NCI-H187 treated with DMSO at 0.1 percent for 48 hours (cell line): ENCODE measurements around the gene ZC3H12C.
A peak's percentile ranks its signal among the peaks of the same experiment; 100 is the strongest.
"Not testable (repeated sequence)": the region's sequence is repeated elsewhere in the genome, so short reads cannot be mapped to it uniquely, and the experiment has no call there.

Experiments
- DNase-seq: peaks from one replicate; lab custom pipeline; 2025; lab: John Stamatoyannopoulos, UW

ZC3H12C gene

GRCh38 chr11:110092515-110093406 is at the start of gene ZC3H12C:
Gene ZC3H12C, plus strand, starts transcription at chr11:110093392. Its CDS starts 20 bp downstream, at chr11:110093412.
- DNase-seq: peak; percentile 66

DNA sequence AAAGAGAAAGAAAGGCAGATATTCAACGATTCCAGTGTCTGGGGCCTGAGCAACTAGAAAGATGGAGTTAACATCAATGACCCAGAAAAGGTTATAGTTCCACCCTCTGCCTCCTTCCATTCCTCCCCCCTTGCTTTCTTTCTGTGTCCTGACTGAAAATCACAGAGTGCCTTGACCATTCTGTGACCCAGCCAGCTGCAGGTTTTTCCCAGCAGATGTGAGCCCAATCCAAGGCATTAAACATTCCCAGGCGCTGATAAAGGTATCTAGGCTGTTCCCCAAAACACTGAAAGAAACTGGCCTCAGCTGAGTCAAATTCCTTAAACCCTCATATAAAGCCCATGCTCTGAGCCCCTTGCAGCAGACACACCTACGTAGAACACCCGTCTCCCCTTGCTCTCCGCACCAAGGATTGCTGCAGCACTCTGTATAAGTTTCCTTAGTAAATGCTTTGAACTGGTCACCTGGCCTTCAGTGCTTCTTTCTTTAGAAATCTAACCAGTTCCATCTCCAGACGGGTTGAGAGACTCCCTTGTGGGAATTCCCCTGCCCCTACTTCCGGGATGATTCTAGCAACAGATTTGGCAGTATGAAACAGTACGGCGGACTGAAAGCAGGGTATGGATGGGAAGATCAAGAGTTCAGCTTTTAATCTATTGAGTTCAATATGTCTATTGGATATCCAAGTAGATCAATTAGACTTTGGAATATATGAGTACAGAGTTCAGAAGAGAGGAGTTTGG is 48.8 kb upstream of the ZC3H12C start:
- DNase-seq: no peak

DNA sequence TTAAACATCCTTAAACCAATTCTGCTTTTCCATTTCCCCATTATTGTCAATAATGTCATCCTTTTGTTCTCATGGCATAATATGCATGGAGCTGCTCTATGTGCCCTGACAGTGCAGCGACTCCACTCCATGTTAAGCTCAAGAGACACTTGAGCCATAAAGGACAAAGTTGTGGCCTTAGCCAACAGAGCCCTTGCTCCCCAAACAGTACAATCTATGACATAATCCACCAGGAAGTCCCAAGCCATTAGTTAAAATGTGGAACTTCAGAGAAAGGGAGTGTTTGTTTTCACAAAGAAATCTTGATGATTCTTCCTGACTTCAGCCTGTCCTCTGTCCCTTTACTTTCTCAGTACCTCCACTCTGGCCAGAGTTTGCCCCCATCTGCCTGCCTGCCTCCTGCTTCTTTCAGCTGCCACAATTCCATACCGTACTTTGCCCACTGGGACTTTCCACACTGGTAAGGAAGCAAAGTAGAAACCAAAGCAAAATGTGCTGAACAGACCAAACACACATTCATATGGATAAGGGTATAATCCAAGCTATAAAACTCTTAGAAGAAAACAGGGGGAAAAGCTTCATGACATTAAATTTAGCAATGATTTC is 46.3 kb upstream of the ZC3H12C start:
- DNase-seq: no peak

DNA sequence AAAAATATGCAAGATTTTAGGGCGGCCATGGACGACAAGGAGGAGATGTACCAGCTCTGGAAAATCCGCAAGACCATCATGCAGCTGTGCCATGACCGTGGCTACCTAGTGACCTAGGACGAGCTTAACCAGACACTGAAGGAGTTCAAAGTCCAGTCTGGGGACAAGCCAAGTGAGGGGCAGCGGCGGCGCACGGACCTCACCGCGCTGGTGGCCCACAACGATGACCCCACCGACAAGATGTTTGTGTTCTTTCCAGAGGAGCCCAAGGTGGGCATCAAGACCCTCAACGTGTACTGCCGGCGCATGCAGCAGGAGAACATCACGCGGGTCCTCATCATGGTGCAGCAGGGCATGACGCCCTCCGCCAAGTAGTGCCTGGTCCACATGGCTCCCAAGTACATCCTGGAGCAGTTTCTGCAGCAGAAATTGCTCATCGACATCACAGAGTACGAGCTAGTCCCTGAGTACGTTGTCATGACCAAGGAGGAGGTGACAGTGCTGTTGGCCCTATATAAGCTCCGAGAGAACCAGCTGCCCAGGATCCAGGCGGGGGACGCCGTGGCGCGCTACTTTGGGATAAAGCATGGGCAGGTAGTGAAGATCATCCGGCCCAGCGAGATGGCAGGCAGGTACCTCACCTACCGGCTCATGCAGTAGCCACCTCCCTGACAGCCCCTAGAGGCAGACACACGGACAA is 43.5 kb upstream of the ZC3H12C start:
- no peak for DNase-seq

GRCh38 chr11:110050201-110050506 is 43.0 kb upstream of the ZC3H12C start:
- DNase-seq: no peak

GRCh38 chr11:110053848-110054414 is 39.3 kb upstream of the ZC3H12C start:
- DNase-seq: no peak

- DNase-seq: no peak
Measured at GRCh38 chr11:110056956-110057355, 36.2 kb upstream of the ZC3H12C start.

DNA sequence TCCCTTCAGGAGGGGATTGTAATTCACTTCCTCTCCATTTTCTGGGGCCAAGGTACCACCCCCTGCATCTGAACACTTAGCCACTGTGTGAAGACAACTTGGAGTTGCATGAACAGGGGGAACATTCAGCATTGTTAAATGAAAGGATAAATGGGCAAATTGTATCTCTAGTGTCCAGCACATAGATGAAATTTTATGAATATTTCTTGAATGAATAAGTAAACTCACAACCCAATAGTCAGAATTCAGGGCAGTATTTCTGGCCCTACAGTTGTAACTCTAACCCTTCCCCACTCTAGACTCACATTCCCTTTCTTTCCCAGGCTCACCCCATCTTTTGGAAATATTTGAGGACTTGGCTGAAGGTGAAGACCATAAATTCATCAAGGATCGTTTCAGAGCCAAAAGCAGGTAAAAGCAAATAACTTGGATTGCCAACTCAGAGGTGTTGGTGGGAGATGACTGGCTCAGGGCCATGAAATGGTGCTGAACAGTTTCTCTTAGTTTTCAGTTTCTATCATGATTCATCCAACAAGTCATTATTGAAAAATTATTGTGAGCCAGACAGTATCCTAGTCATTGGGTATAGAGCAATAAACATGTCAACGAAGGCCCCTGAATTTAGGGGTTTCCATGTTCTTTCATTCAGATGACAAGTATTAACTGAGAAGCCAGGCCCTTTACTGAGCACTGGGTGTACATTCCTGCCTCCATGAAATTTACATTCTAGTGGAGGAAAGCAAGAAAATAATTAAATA is 33.3 kb upstream of the ZC3H12C start:
- DNase-seq: no peak

GRCh38 chr11:110061296-110061695 is 31.9 kb upstream of the ZC3H12C start:
- no peak for DNase-seq

DNA sequence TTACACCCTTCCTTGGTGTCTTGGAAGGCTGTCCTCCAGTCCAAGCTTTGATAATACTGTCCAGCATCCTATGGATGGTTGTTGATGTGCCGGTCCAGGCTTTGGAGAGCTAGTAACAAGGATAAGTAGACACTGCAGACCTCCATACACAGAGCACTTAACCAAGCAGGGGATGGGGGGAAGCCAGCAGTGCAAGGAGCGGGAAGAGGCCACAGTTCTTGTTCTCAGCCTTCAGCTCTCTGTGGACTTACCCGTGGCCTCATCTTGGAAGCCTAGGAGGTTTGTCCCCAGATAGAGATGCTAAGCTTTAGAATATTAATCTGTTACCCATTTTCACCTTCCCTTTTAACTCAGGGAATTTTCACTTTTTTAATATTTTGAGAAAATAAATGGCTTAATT is 30.9 kb upstream of the ZC3H12C start:
- DNase-seq: no peak

- no peak for DNase-seq
Measured at GRCh38 chr11:110065189-110065588, 28.0 kb upstream of the ZC3H12C start.

GRCh38 chr11:110068001-110068400 is 25.2 kb upstream of the ZC3H12C start:
- not testable (repeated sequence) for DNase-seq

DNA sequence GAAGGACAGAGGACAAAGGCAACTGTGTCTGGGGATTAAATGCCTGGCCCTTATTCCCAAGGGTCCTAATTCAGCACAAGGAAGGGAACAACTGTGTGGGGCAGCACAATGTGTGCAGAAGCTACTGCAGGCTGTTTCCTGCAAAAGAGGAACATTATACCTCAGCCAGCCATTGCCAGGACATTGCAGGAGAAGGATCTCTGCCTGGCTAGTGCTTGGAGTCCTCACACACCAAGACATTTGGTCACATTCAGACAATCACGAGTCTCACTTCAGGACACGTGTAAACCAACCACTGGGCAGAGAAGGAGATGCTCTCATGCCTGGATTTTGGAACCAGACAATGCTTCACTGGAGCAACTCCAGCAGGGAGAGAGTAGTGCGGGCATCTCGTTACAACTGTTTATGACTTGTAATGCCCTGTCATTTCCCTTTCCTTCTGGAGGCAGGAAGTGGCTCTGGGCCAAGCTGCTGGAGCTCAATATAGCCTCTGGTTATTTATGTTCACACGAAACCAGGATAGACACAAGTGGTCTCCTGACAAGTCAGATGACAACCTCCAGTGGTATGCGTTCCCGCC is 23.9 kb upstream of the ZC3H12C start:
- no peak for DNase-seq

- no peak for DNase-seq
Measured at GRCh38 chr11:110070176-110070575, 23.0 kb upstream of the ZC3H12C start.

- DNase-seq: no peak
Measured at GRCh38 chr11:110071197-110071596, 22.0 kb upstream of the ZC3H12C start.

DNA sequence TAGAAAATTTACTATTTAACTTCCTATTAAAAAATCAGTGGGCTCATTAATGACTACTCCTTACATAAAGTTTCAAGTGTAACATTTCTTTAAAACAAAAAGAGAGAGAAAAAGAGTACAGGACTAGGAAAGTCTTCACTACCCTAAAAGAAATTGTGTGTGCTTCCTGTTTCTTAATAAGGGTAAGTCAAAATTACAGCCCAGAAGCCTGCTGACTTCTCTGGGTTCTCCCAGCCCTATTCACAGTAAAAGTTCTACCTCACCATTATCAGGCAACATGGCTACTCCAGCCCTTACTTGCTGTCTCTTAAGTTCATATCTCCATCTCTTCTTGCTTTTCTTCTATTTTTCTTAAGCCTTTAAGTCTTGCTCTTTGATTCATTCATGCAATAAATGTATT is 20.3 kb upstream of the ZC3H12C start:
- DNase-seq: no peak

DNA sequence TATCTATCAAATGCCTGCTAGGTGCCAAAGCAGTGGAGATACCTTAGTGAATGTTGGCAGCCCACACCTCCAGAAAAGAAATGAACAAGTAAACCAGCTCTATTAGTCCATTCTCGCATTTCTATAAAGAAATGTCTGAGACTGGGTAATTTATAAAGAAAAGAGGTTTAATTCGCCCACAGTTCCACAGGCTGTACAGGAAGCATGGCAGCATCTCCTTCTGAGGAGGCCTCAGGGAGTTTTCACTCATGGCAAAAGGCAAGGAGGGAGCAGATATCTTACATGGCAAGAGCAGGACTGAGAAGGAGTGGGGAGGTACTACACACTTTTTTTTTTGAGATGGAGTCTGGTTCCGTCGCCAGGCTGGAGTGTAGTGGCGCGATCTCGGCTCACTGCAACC is 18.7 kb upstream of the ZC3H12C start:
- DNase-seq: no peak

GRCh38 chr11:110075105-110075846 is 17.9 kb upstream of the ZC3H12C start:
- no peak for DNase-seq

DNA sequence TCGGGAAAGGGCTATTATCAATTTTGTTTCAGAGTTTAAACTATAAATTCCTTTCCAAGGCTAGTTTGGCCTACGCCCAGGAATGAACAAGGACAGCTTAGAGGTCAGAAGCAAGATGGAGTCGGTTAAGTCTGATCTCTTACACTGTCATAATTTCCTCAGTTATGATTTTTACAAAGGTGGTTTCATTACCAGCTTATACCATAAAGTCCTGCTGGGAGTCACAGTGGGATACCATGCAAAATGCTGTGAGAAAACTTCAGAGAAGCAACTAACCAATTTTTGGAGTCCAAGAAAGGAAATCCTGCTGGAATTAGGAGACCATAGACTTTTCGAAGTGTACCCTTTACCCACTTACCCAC is 17.4 kb upstream of the ZC3H12C start:
- DNase-seq: no peak

DNA sequence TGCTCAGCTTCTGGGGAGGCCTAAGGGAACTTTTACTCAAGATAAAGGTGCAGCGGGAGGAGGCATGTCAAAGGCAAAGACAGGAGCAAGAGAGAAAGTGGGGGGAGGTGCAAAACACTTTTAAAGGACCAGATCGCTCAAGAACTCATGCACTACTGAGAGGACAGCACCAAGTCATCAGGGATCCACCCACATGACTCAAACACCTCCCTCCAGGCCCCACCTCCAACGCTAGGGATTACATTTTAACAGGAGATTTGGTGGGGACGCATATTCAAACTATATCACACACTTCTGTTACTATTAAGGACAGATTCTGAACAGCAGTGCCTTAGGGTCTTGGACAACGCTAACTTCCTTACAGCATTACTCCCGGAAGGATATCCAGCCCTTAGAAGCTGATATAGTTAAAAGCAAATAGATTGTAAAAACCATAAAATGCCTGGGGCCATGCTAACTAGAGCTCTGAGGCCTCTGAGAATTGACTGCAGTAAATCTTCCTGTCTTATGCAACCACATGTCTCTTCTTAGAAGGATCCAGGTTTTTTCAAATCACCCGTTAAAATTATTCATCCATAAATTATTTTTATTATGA is 16.7 kb upstream of the ZC3H12C start:
- no peak for DNase-seq
